ENCODE data around the gene SRBD1. TPM values are rescaled to one million over a fixed set of nuclear protein-coding genes. Genes with fewer than 3 reads are reported as not detected.
"Not testable (repeated sequence)": the region's sequence is repeated elsewhere in the genome, so short reads cannot be mapped to it uniquely, and the experiment has no call there.

SRBD1 gene
- total RNA-seq, 2 experiments from 2014 or later = 19.4 to 20.0 TPM

GRCh38 chr2:45438872-45439665, 172.0 kb downstream of the SRBD1 start:
- H3K27me3 Mint-ChIP-seq = no peaks in the 10 kb centered on the region
- ChIA-PET CTCF (interaction anchor here (0.8 kb wide), 1 partner anchor 19 kb away, joined by 3 read pairs; no protein-coding TSS in a partner anchor), POLR2A (no interaction called here)
- peaks cover 7% of the 10 kb centered on the region for H3K4me1 Mint-ChIP-seq
- H3K9me3 Mint-ChIP-seq = peaks cover 7% of the 10 kb centered on the region
- no peak for DNase-seq
- peaks cover 20% of the 10 kb centered on the region for H3K36me3 Mint-ChIP-seq (ENCODE audit: low read depth)
- no peak overlapping the region for H3K4me3 Mint-ChIP-seq
- no peak overlapping the region for H3K27ac Mint-ChIP-seq

- Mint-ChIP-seq H3K27ac (no peak overlapping the region), H3K9me3 (peaks cover 7% of the 10 kb centered on the region), H3K27me3 (no peaks in the 10 kb centered on the region), H3K4me3 (no peak overlapping the region), H3K4me1 (no peaks in the 10 kb centered on the region), H3K36me3 (ENCODE audit: low read depth) (peaks cover 22% of the 10 kb centered on the region)
- CTCF ChIA-PET = no interaction called here
- DNase-seq = no peak
- POLR2A ChIA-PET = no interaction called here
These were observed 174.6 kb downstream of the SRBD1 start for GRCh38 chr2:45436456-45436855.

- ChIA-PET CTCF (no interaction called here), POLR2A (no interaction called here)
- Mint-ChIP-seq H3K27me3 (no peaks in the 10 kb centered on the region), H3K36me3 (ENCODE audit: low read depth) (peaks cover 31% of the 10 kb centered on the region), H3K27ac (no peak overlapping the region), H3K4me3 (no peak overlapping the region), H3K9me3 (peaks cover 7% of the 10 kb centered on the region), H3K4me1 (no peaks in the 10 kb centered on the region)
- DNase-seq = no peak
These were observed 175.8 kb downstream of the SRBD1 start for GRCh38 chr2:45435316-45435715.

GRCh38 chr2:45433363-45433762, 177.7 kb downstream of the SRBD1 start:
- POLR2A ChIA-PET = no interaction called here
- Mint-ChIP-seq H3K4me3 (no peak overlapping the region), H3K4me1 (no peaks in the 10 kb centered on the region), H3K27ac (no peak overlapping the region), H3K9me3 (peaks cover 7% of the 10 kb centered on the region), H3K36me3 (ENCODE audit: low read depth) (peaks cover 31% of the 10 kb centered on the region), H3K27me3 (no peaks in the 10 kb centered on the region)
- no peak for DNase-seq
- CTCF ChIA-PET = interaction anchor here (0.6 kb wide), 1 partner anchor 545 kb away, joined by 3 read pairs; no protein-coding TSS in a partner anchor

- no peak for DNase-seq
- Mint-ChIP-seq H3K36me3 (ENCODE audit: low read depth) (peaks cover 23% of the 10 kb centered on the region), H3K4me3 (no peak overlapping the region), H3K4me1 (no peaks in the 10 kb centered on the region), H3K27ac (no peak overlapping the region), H3K27me3 (no peaks in the 10 kb centered on the region), H3K9me3 (peaks cover 5% of the 10 kb centered on the region)
- ChIA-PET CTCF (no interaction called here), POLR2A (no interaction called here)
These were observed 178.7 kb downstream of the SRBD1 start for GRCh38 chr2:45432406-45432805.

- H3K4me1 Mint-ChIP-seq; DNase-seq; H3K4me3 Mint-ChIP-seq; H3K27ac Mint-ChIP-seq; H3K36me3 Mint-ChIP-seq (ENCODE audit: low read depth); CTCF ChIA-PET; H3K27me3 Mint-ChIP-seq; POLR2A ChIA-PET; H3K9me3 Mint-ChIP-seq: not testable (repeated sequence)
These were observed 185.0 kb downstream of the SRBD1 start for GRCh38 chr2:45426025-45426424.

- Mint-ChIP-seq H3K4me3 (no peak overlapping the region), H3K27ac (no peak overlapping the region), H3K36me3 (ENCODE audit: low read depth) (peaks cover 5% of the 10 kb centered on the region), H3K27me3 (no peaks in the 10 kb centered on the region), H3K4me1 (no peaks in the 10 kb centered on the region), H3K9me3 (no peaks in the 10 kb centered on the region)
- ChIA-PET POLR2A (no interaction called here), CTCF (no interaction called here)
- DNase-seq = no peak
These were observed 188.1 kb downstream of the SRBD1 start for GRCh38 chr2:45422921-45423320.

- ChIA-PET CTCF (no interaction called here), POLR2A (interaction anchor here (0.6 kb wide), 1 partner anchor 945 kb away, joined by 3 read pairs; no protein-coding TSS in a partner anchor)
- no peak overlapping the region for H3K27ac Mint-ChIP-seq
These were observed 192.5 kb downstream of the SRBD1 start for GRCh38 chr2:45418532-45418931.

GRCh38 chr2:45415534-45416123, 195.4 kb downstream of the SRBD1 start:
- Mint-ChIP-seq H3K27ac (no peak overlapping the region), H3K36me3 (ENCODE audit: low read depth) (peaks cover 17% of the 10 kb centered on the region), H3K27me3 (no peaks in the 10 kb centered on the region)

More at GRCh38 chr2:45418532-45418931, 192.5 kb downstream of the SRBD1 start:
- no peaks in the 10 kb centered on the region for H3K4me1 Mint-ChIP-seq
- peaks cover 6% of the 10 kb centered on the region for H3K36me3 Mint-ChIP-seq (ENCODE audit: low read depth)
- no peak for DNase-seq
- H3K4me3 Mint-ChIP-seq = no peak overlapping the region
- no peaks in the 10 kb centered on the region for H3K27me3 Mint-ChIP-seq
- no peaks in the 10 kb centered on the region for H3K9me3 Mint-ChIP-seq

GRCh38 chr2:45412754-45413379, 198.2 kb downstream of the SRBD1 start:
- peaks cover 11% of the 10 kb centered on the region for H3K36me3 Mint-ChIP-seq (ENCODE audit: low read depth)
- H3K4me1 Mint-ChIP-seq = no peaks in the 10 kb centered on the region
- DNase-seq = no peak
- ChIA-PET POLR2A (no interaction called here), CTCF (interaction anchor here (1.1 kb wide), 1 partner anchor 16 kb away, joined by 3 read pairs; no protein-coding TSS in a partner anchor)
- no peaks in the 10 kb centered on the region for H3K9me3 Mint-ChIP-seq
- no peak overlapping the region for H3K4me3 Mint-ChIP-seq
- H3K27ac Mint-ChIP-seq = no peak overlapping the region
- H3K27me3 Mint-ChIP-seq = no peaks in the 10 kb centered on the region

More at GRCh38 chr2:45415534-45416123, 195.4 kb downstream of the SRBD1 start:
- ChIA-PET POLR2A (no interaction called here), CTCF (no interaction called here)
- Mint-ChIP-seq H3K4me1 (no peaks in the 10 kb centered on the region), H3K9me3 (no peaks in the 10 kb centered on the region), H3K4me3 (no peak overlapping the region)
- DNase-seq = no peak

- DNase-seq = no peak
- no peak overlapping the region for H3K4me3 Mint-ChIP-seq
- ChIA-PET CTCF (no interaction called here), POLR2A (no interaction called here)
- H3K9me3 Mint-ChIP-seq = no peaks in the 10 kb centered on the region
- no peaks in the 10 kb centered on the region for H3K4me1 Mint-ChIP-seq
- no peaks in the 10 kb centered on the region for H3K27me3 Mint-ChIP-seq
- peaks cover 10% of the 10 kb centered on the region for H3K36me3 Mint-ChIP-seq (ENCODE audit: low read depth)
- no peak overlapping the region for H3K27ac Mint-ChIP-seq
These were observed 201.4 kb downstream of the SRBD1 start for GRCh38 chr2:45409677-45410076.

GRCh38 chr2:45406621-45407020, 204.4 kb downstream of the SRBD1 start:
- no peak for DNase-seq
- ChIA-PET CTCF (no interaction called here), POLR2A (no interaction called here)
- H3K4me1 Mint-ChIP-seq = no peaks in the 10 kb centered on the region
- no peaks in the 10 kb centered on the region for H3K27me3 Mint-ChIP-seq
- no peak overlapping the region for H3K4me3 Mint-ChIP-seq
- no peaks in the 10 kb centered on the region for H3K9me3 Mint-ChIP-seq
- H3K27ac Mint-ChIP-seq = no peak overlapping the region
- H3K36me3 Mint-ChIP-seq (ENCODE audit: low read depth) = peaks cover 5% of the 10 kb centered on the region

- Mint-ChIP-seq H3K4me3 (no peak overlapping the region), H3K27me3 (no peaks in the 10 kb centered on the region), H3K36me3 (ENCODE audit: low read depth) (no peaks in the 10 kb centered on the region), H3K9me3 (no peaks in the 10 kb centered on the region), H3K4me1 (no peaks in the 10 kb centered on the region), H3K27ac (no peak overlapping the region)
- no peak for DNase-seq
- ChIA-PET CTCF (no interaction called here), POLR2A (no interaction called here)
These were observed 206.2 kb downstream of the SRBD1 start for GRCh38 chr2:45404807-45405297.
